HCT116 (cell line): Measurements from ENCODE around the gene TINCR. TPM values are rescaled to one million over a fixed set of nuclear protein-coding genes. Genes with fewer than 3 reads are reported as not detected.

ENCODE experiments used
- ATAC-seq: fragments of 200-7000 bp; cut with Tn5 transposase; 2 replicates; pipeline ENCODE4 v1.9.1; 2020; ENCODE audit warnings: mild to moderate bottlenecking, moderate library complexity
- BruUV-seq: library from RNA; stranded (reverse); fragments of 400-500 nt; replicated peaks from 2 replicates; lab custom pipeline; 2021; lab: Mats Ljungman, UMichigan
- CTCF ChIA-PET: fragments of 300-600 bp; sonication (Branson Sonifier 250); formaldehyde crosslinking; loops from one replicate; lab custom pipeline; 2021; ENCODE audit warnings: antibody characterized with exemption; lab: Charles Lee
- POLR2A ChIA-PET: fragments of 300-600, 350-600 bp; sonication (Branson Sonifier 250); formaldehyde crosslinking; loops from one replicate; lab custom pipeline; 2021; ENCODE audit warnings: antibody characterized with exemption; lab: Charles Lee
- RAD21 ChIA-PET, 2 experiments: fragments of 300-600 bp; sonication (Branson Sonifier 250); formaldehyde crosslinking; loops; one replicate each; lab custom pipeline; 2023; ENCODE audit warnings: low total read pairs in 2 of 2; ENCODE audit not compliant: uncharacterized antibody in 2 of 2, unreplicated experiment in 2 of 2, low non-redundant PET in 1 of 2; lab: Charles Lee
- DNase-seq: peaks from one replicate; pipeline ENCODE4 v3.0.0-alpha.2; 2010; ENCODE audit warnings: low read depth, low spot score
- H2AFZ ChIP-seq: fragments of 200-600 bp; shearing (Covaris generic), sonication (generic); 2 replicates; pipeline ENCODE4 v1.6.1; 2017; ENCODE audit warnings: low read depth, mixed run types, mixed read lengths, antibody characterized with exemption, low read length; ENCODE audit not compliant: poor library complexity, severe bottlenecking
- H3K27ac ChIP-seq: 2 replicates; pipeline ENCODE4 v1.5.1; 2012; ENCODE audit warnings: low read depth, low read length
- H3K27me3 ChIP-seq: fragments of 200-600 bp; sonication (generic); 2 replicates; pipeline ENCODE4 v1.6.1; 2016; ENCODE audit warnings: mixed run types, low read length, mixed read lengths; ENCODE audit not compliant: insufficient read depth
- H3K36me3 ChIP-seq, 2 experiments: fragments of 200-500 bp in 1 of 2; fragments of 200-600 bp in 1 of 2; sonication (Bioruptor generic) in 1 of 2; sonication (generic) in 1 of 2; 2 replicates each; pipeline versions ENCODE4 v1.5.1 to v1.6.1; 2014 to 2016; ENCODE audit warnings: low read length in 2 of 2, inconsistent platforms in 1 of 2, mixed read lengths in 1 of 2, mixed run types in 1 of 2; ENCODE audit not compliant: insufficient read depth in 2 of 2, control insufficient read depth in 1 of 2
- H3K4me1 ChIP-seq, 2 experiments: fragments of 200-600 bp in 1 of 2; sonication (generic) in 1 of 2; 2 replicates each; pipeline versions ENCODE4 v1.5.1 to v1.6.1; 2012 to 2017; ENCODE audit warnings: low read length in 2 of 2, inconsistent platforms in 1 of 2, mild to moderate bottlenecking in 1 of 2, mixed read lengths in 1 of 2, mixed run types in 1 of 2, moderate library complexity in 1 of 2; ENCODE audit not compliant: insufficient read depth in 2 of 2, control insufficient read depth in 1 of 2
- H3K4me2 ChIP-seq: fragments of 200-600 bp; sonication (generic); 2 replicates; pipeline ENCODE4 v1.6.1; 2017; ENCODE audit warnings: mixed run types, low read length, mixed read lengths
- H3K4me3 ChIP-seq, 2 experiments: fragments of 200-600 bp in 1 of 2; sonication (generic) in 1 of 2; replicated peaks in 1 of 2; 2 replicates each; pipeline ENCODE4 v1.5.1; 2011 to 2016; ENCODE audit warnings: low read length in 2 of 2, control low read depth in 1 of 2, low read depth in 1 of 2, mild to moderate bottlenecking in 1 of 2, mixed read lengths in 1 of 2, mixed run types in 1 of 2
- H3K79me2 ChIP-seq: fragments of 200-600 bp; sonication (generic); 2 replicates; pipeline ENCODE4 v1.6.1; 2017; ENCODE audit warnings: mild to moderate bottlenecking, mixed run types, low read length, moderate library complexity, mixed read lengths; ENCODE audit not compliant: insufficient read depth
- H3K9ac ChIP-seq: fragments of 200-600 bp; sonication (generic); 2 replicates; pipeline ENCODE4 v1.6.1; 2016; ENCODE audit warnings: low read length, mixed read lengths
- H3K9me2 ChIP-seq: fragments of 200-600 bp; sonication (generic), shearing (Covaris generic); 2 replicates; pipeline ENCODE4 v1.6.1; 2017; ENCODE audit warnings: mixed run types, mild to moderate bottlenecking, moderate library complexity; ENCODE audit not compliant: insufficient read depth
- H3K9me3 ChIP-seq, 2 experiments: fragments of 200-500 bp in 1 of 2; fragments of 200-600 bp in 1 of 2; sonication (Bioruptor generic) in 1 of 2; sonication (generic) in 1 of 2; 2 replicates each; pipeline ENCODE4 v1.6.1; 2014 to 2017; ENCODE audit warnings: low read length in 2 of 2, mixed read lengths in 2 of 2, inconsistent platforms in 1 of 2, low read depth in 1 of 2, mild to moderate bottlenecking in 1 of 2, mixed run types in 1 of 2, moderate library complexity in 1 of 2; ENCODE audit not compliant: control insufficient read depth in 1 of 2, insufficient read depth in 1 of 2
- H4K20me1 ChIP-seq: fragments of 200-600 bp; sonication (generic), shearing (Covaris generic); 2 replicates; pipeline ENCODE4 v1.6.1; 2017; ENCODE audit warnings: mixed run types, mild to moderate bottlenecking, moderate library complexity; ENCODE audit not compliant: insufficient read depth
- CBX3 ChIP-seq: IDR thresholded peaks from 2 replicates; pipeline ENCODE4 v1.6.1; 2012; ENCODE audit warnings: low read depth
- CEBPB ChIP-seq: IDR thresholded peaks from 2 replicates; pipeline ENCODE4 v1.6.1; 2012; ENCODE audit warnings: low read depth
- CTCF ChIP-seq, 3 experiments: fragments of 200-600 bp in 1 of 3; sonication (generic) in 1 of 3; IDR thresholded peaks in 2 of 3; conservative IDR thresholded peaks in 1 of 3; 2 replicates each; pipeline ENCODE4 v1.5.1; 2012 to 2017; ENCODE audit warnings: low read depth in 2 of 3, low read length in 2 of 3, antibody characterized with exemption in 1 of 3, borderline replicate concordance in 1 of 3, control low read depth in 1 of 3, mild to moderate bottlenecking in 1 of 3, mixed read lengths in 1 of 3, mixed run types in 1 of 3, moderate library complexity in 1 of 3; ENCODE audit not compliant: insufficient read depth in 1 of 3
- EGR1 ChIP-seq: IDR thresholded peaks from 2 replicates; pipeline ENCODE4 v1.6.1; 2012; ENCODE audit warnings: low read depth
- JUND ChIP-seq: IDR thresholded peaks from 2 replicates; pipeline ENCODE4 v1.6.1; 2012
- POLR2A ChIP-seq: IDR thresholded peaks from 2 replicates; pipeline ENCODE4 v1.7.0; 2011; ENCODE audit warnings: borderline replicate concordance; ENCODE audit not compliant: insufficient read depth, insufficient read length; ENCODE audit errors: extremely low read depth
- RAD21 ChIP-seq: IDR thresholded peaks from 2 replicates; pipeline ENCODE4 v1.6.1; 2012; ENCODE audit warnings: low read depth, mild to moderate bottlenecking
- SIN3A ChIP-seq: IDR thresholded peaks from 2 replicates; pipeline ENCODE4 v1.6.1; 2012; ENCODE audit warnings: low read depth
- SP1 ChIP-seq: IDR thresholded peaks from 2 replicates; pipeline ENCODE4 v1.6.1; 2012; ENCODE audit warnings: low read depth
- SRF ChIP-seq: IDR thresholded peaks from 2 replicates; pipeline ENCODE4 v1.6.1; 2012; ENCODE audit warnings: low read depth
- TCF7L2 ChIP-seq: IDR thresholded peaks from 2 replicates; pipeline ENCODE4 v1.7.0; 2011; ENCODE audit warnings: borderline replicate concordance, inconsistent platforms; ENCODE audit not compliant: insufficient read depth, insufficient read length; ENCODE audit errors: extremely low read depth
- YY1 ChIP-seq: IDR thresholded peaks from 2 replicates; pipeline ENCODE4 v1.6.1; 2011; ENCODE audit warnings: low read length, low read depth, moderate library complexity, mild to moderate bottlenecking; ENCODE audit not compliant: insufficient replicate concordance; ENCODE audit errors: extremely low read depth
- ZBTB33 ChIP-seq: IDR thresholded peaks from 2 replicates; pipeline ENCODE4 v1.6.1; 2011; ENCODE audit warnings: mild to moderate bottlenecking, low read length, moderate library complexity; ENCODE audit not compliant: insufficient replicate concordance; ENCODE audit errors: extremely low read depth
- ZNF274 ChIP-seq: fragments of 200-500 bp; sonication (Bioruptor generic); IDR thresholded peaks from 2 replicates; pipeline ENCODE4 v1.6.1; 2014; ENCODE audit warnings: mild to moderate bottlenecking, low read depth, low read length, inconsistent platforms
- intact Hi-C: fragments of 100-400 bp; cut with micrococcal nuclease; formaldehyde crosslinking; loops from 2 replicates; pipeline ENCODE4 v1.10.0; 2022
- total RNA-seq: library from RNA; stranded (reverse); gene quantifications from one replicate; pipeline ENCODE4 v1.2.1, GENCODE V29; 2021; ENCODE audit not compliant: unreplicated experiment
- TF ChIP-seq, protein P1 (sequence below): IDR thresholded peaks from 2 replicates; pipeline ENCODE4 v1.6.1; 2012
- TF ChIP-seq, protein P2 (sequence below): IDR thresholded peaks from 2 replicates; pipeline ENCODE4 v1.6.1; 2012; ENCODE audit warnings: low read depth

TINCR gene
- total RNA-seq, 1 experiment from 2014 or later, result 6.1 TPM

- intact Hi-C loops, result loop anchor here (10.0 kb wide), 1 partner anchor 158 kb away; no protein-coding TSS in a partner anchor
- no peak for ATAC-seq
- H2AFZ ChIP-seq, result no peak overlapping the region
- H3K27me3 ChIP-seq, result no peaks in the 10 kb centered on the region
- H3K79me2 ChIP-seq, result no peaks in the 10 kb centered on the region
- ChIA-PET RAD21 (no interaction called here), POLR2A (no interaction called here), CTCF (no interaction called here)
- H4K20me1 ChIP-seq, result no peaks in the 10 kb centered on the region
- TF ChIP-seq, protein P1, sequence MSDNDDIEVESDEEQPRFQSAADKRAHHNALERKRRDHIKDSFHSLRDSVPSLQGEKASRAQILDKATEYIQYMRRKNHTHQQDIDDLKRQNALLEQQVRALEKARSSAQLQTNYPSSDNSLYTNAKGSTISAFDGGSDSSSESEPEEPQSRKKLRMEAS, result no peak
- TF ChIP-seq JUND (no peak), YY1 (no peak), RAD21 (no peak), SRF (no peak), TCF7L2 (no peak), ZNF274 (no peak), SP1 (no peak), CTCF (IDR thresholded peaks at IDR 0.05 in 2 of 3, conservative IDR thresholded peaks at IDR 0.05 in 1 of 3; ENCODE audit: borderline replicate concordance in 1 of 3, insufficient read depth in 1 of 3, low read depth in 2 of 3, low read length in 2 of 3) (no peak), POLR2A (no peak), CEBPB (no peak), SIN3A (no peak), ZBTB33 (no peak), CBX3 (no peak), EGR1 (no peak)
- TF ChIP-seq, protein P2, sequence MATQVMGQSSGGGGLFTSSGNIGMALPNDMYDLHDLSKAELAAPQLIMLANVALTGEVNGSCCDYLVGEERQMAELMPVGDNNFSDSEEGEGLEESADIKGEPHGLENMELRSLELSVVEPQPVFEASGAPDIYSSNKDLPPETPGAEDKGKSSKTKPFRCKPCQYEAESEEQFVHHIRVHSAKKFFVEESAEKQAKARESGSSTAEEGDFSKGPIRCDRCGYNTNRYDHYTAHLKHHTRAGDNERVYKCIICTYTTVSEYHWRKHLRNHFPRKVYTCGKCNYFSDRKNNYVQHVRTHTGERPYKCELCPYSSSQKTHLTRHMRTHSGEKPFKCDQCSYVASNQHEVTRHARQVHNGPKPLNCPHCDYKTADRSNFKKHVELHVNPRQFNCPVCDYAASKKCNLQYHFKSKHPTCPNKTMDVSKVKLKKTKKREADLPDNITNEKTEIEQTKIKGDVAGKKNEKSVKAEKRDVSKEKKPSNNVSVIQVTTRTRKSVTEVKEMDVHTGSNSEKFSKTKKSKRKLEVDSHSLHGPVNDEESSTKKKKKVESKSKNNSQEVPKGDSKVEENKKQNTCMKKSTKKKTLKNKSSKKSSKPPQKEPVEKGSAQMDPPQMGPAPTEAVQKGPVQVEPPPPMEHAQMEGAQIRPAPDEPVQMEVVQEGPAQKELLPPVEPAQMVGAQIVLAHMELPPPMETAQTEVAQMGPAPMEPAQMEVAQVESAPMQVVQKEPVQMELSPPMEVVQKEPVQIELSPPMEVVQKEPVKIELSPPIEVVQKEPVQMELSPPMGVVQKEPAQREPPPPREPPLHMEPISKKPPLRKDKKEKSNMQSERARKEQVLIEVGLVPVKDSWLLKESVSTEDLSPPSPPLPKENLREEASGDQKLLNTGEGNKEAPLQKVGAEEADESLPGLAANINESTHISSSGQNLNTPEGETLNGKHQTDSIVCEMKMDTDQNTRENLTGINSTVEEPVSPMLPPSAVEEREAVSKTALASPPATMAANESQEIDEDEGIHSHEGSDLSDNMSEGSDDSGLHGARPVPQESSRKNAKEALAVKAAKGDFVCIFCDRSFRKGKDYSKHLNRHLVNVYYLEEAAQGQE, result no peak
- DNase-seq, result no peak
- no peak overlapping the region for H3K9ac ChIP-seq
- peaks cover 0 to 27% of the 10 kb centered on the region in 2 experiments; a peak in 2 of 4 replicates for H3K9me3 ChIP-seq
- H3K4me3 ChIP-seq, result no peak overlapping the region
- H3K9me2 ChIP-seq, result no peaks in the 10 kb centered on the region
- H3K4me2 ChIP-seq, result no peak overlapping the region
- peaks cover 18 to 25% of the 10 kb centered on the region in 2 experiments for H3K4me1 ChIP-seq
- no TSS peak for BruUV-seq
- no peaks in the 10 kb centered on the region for H3K36me3 ChIP-seq
- no peak overlapping the region for H3K27ac ChIP-seq
Observed at GRCh38 chr19:5533257-5533656, 34.5 kb downstream of the TINCR start.
